GM23338 (cell line): ENCODE results near the gene PIEZO2. TPM values are rescaled to one million over a fixed set of nuclear protein-coding genes. Genes with fewer than 3 reads are reported as not detected.

Experiments used
- ATAC-seq: fragments of 200-7000 bp; cut with Tn5 transposase; 3 replicates; pipeline ENCODE4 v1.9.1; 2020
- DNase-seq: peaks from one replicate; pipeline ENCODE4 v3.0.0-alpha.2; 2015; ENCODE audit warnings: low spot score
- H2AFZ ChIP-seq: fragments of 200-600 bp; sonication (generic); 2 replicates; pipeline ENCODE4 v1.8.0; 2016; ENCODE audit warnings: antibody characterized with exemption, mild to moderate bottlenecking, moderate library complexity
- H3F3A ChIP-seq: fragments of 200-600 bp; sonication (generic); replicated peaks from 2 replicates; pipeline ENCODE4 v1.8.0; 2017; ENCODE audit warnings: antibody characterized with exemption, mixed run types, low read depth
- H3K27ac ChIP-seq: fragments of 200-600 bp; sonication (generic); 2 replicates; pipeline ENCODE4 v1.6.1; 2016; ENCODE audit warnings: low read depth
- H3K27me3 ChIP-seq: fragments of 200-600 bp; sonication (generic); 2 replicates; pipeline ENCODE4 v1.8.0; 2016; ENCODE audit warnings: mild to moderate bottlenecking, mixed run types, moderate library complexity; ENCODE audit not compliant: insufficient read depth
- H3K36me3 ChIP-seq: fragments of 200-600 bp; sonication (generic); 2 replicates; pipeline ENCODE4 v1.8.0; 2016; ENCODE audit warnings: mild to moderate bottlenecking; ENCODE audit not compliant: insufficient read depth
- H3K4me1 ChIP-seq: fragments of 200-600 bp; sonication (generic); 2 replicates; pipeline ENCODE4 v1.8.0; 2016; ENCODE audit warnings: mild to moderate bottlenecking, moderate library complexity; ENCODE audit not compliant: insufficient read depth
- H3K4me2 ChIP-seq: fragments of 200-600 bp; sonication (generic); 2 replicates; pipeline ENCODE4 v1.7.1; 2017; ENCODE audit warnings: mixed run types
- H3K4me3 ChIP-seq: fragments of 200-600 bp; sonication (generic); 2 replicates; pipeline ENCODE4 v1.6.1; 2016; ENCODE audit warnings: mixed run types
- H3K79me2 ChIP-seq: fragments of 200-600 bp; sonication (generic); replicated peaks from 2 replicates; pipeline ENCODE4 v1.8.0; 2017; ENCODE audit warnings: mild to moderate bottlenecking; ENCODE audit not compliant: insufficient read depth
- H3K9me2 ChIP-seq: fragments of 200-600 bp; sonication (generic); 2 replicates; pipeline ENCODE4 v1.8.0; 2017; ENCODE audit not compliant: insufficient read depth
- H4K20me1 ChIP-seq: fragments of 200-600 bp; sonication (generic); replicated peaks from 2 replicates; pipeline ENCODE4 v1.8.0; 2017; ENCODE audit warnings: mild to moderate bottlenecking; ENCODE audit not compliant: insufficient read depth
- H3K27ac Mint-ChIP-seq: 2 replicates; pipeline ENCODE4 v1.8.0; 2020; ENCODE audit warnings: inconsistent platforms, mild to moderate bottlenecking, moderate library complexity, mixed read lengths
- H3K27me3 Mint-ChIP-seq: 3 replicates; pipeline ENCODE4 v1.8.0; 2022; ENCODE audit warnings: low read depth, mild to moderate bottlenecking, moderate library complexity, mixed read lengths, inconsistent platforms; ENCODE audit not compliant: insufficient read depth, poor library complexity
- H3K36me3 Mint-ChIP-seq: 3 replicates; pipeline ENCODE4 v1.8.0; 2021; ENCODE audit warnings: low read depth, mild to moderate bottlenecking, inconsistent platforms, moderate library complexity, mixed read lengths
- H3K4me1 Mint-ChIP-seq: 3 replicates; pipeline ENCODE4 v1.8.0; 2020; ENCODE audit warnings: mild to moderate bottlenecking, inconsistent platforms, mixed read lengths
- H3K4me3 Mint-ChIP-seq: 3 replicates; pipeline ENCODE4 v1.8.0; 2021; ENCODE audit warnings: moderate library complexity, mild to moderate bottlenecking, inconsistent platforms, mixed read lengths
- H3K9me3 Mint-ChIP-seq: 3 replicates; pipeline ENCODE4 v1.8.0; 2020; ENCODE audit warnings: moderate library complexity, mild to moderate bottlenecking, inconsistent platforms, mixed read lengths
- CTCF ChIP-seq, 2 experiments: fragments of 200-600 bp in 1 of 2; sonication (generic) in 1 of 2; conservative IDR thresholded peaks; 2 replicates each; pipeline versions ENCODE4 v1.5.1 to v1.6.1; 2016 to 2017; ENCODE audit warnings: antibody characterized with exemption in 2 of 2, low read depth in 2 of 2, mild to moderate bottlenecking in 2 of 2, moderate library complexity in 1 of 2
- ETS1 ChIP-seq: IDR thresholded peaks from 2 replicates; pipeline ENCODE4 v1.6.1; 2016; ENCODE audit warnings: antibody characterized with exemption
- EZH2 ChIP-seq: fragments of 200-600 bp; sonication (generic); IDR thresholded peaks from one replicate; pipeline ENCODE4 v1.8.0; 2017; ENCODE audit warnings: antibody characterized with exemption, mild to moderate bottlenecking, low read depth; ENCODE audit not compliant: unreplicated experiment
- EZH2phosphoT487 ChIP-seq: fragments of 200-600 bp; sonication (generic); IDR thresholded peaks from one replicate; pipeline ENCODE4 v1.8.1; 2018; ENCODE audit warnings: antibody characterized with exemption; ENCODE audit not compliant: unreplicated experiment
- JUNB ChIP-seq: IDR thresholded peaks from one replicate; pipeline ENCODE4 v1.6.1; 2016; ENCODE audit warnings: antibody characterized with exemption; ENCODE audit not compliant: unreplicated experiment
- POLR2AphosphoS5 ChIP-seq: IDR thresholded peaks from 2 replicates; pipeline ENCODE4 v1.6.1; 2016; ENCODE audit warnings: antibody characterized with exemption, low read depth
- REST ChIP-seq: IDR thresholded peaks from one replicate; pipeline ENCODE4 v1.6.1; 2018; ENCODE audit warnings: antibody characterized with exemption; ENCODE audit not compliant: unreplicated experiment
- STAT1 ChIP-seq: IDR thresholded peaks from one replicate; pipeline ENCODE4 v1.6.1; 2016; ENCODE audit warnings: antibody characterized with exemption; ENCODE audit not compliant: unreplicated experiment
- ZNF114 ChIP-seq: fragments of 250-450 bp; sonication (Bioruptor Pico); IDR thresholded peaks from 2 replicates; pipeline ENCODE4 v1.5.0; 2020; ENCODE audit warnings: mild to moderate bottlenecking, moderate library complexity
- ZNF331 ChIP-seq: fragments of 250-450 bp; sonication (Bioruptor Pico); IDR thresholded peaks from 2 replicates; pipeline ENCODE4 v1.5.0; 2020; ENCODE audit warnings: low read depth, mild to moderate bottlenecking, moderate library complexity
- polyA plus RNA-seq: library from polyadenylated mRNA; unstranded; fragments of >200 nt; fragmentation: Nextera tagmentation; extraction: Ambion mirVana; gene quantifications from 2 replicates; pipeline ENCODE4 v1.2.1, GENCODE V29; 2016
- total RNA-seq: library from RNA; depleted of rRNA; stranded (reverse); fragments of >200 nt; shearing (Covaris generic); gene quantifications from 2 replicates; pipeline ENCODE4 v1.2.3, GENCODE V29; 2014

Gene PIEZO2
- total and polyA plus RNA-seq, 2 experiments from 2014 or later: 4.8 to 8.2 TPM

GRCh38 chr18:10820681-10821080 is 328.7 kb downstream of the PIEZO2 start (continued):
- no peak for TF ChIP-seq ETS1
- no peak for TF ChIP-seq ZNF114 (CRISPR knock-in tag)
- no peak for TF ChIP-seq EZH2phosphoT487
- no peak for TF ChIP-seq JUNB
- no peak for TF ChIP-seq ZNF331 (CRISPR knock-in tag)
- TF ChIP-seq CTCF (conservative IDR thresholded peaks at IDR 0.05; ENCODE audit: low read depth in 2 of 2): no peak
- TF ChIP-seq REST: no peak

GRCh38 chr18:10814336-10814735 is 335.0 kb downstream of the PIEZO2 start:
- no peaks in the 10 kb centered on the region for H3F3A ChIP-seq
- no peaks in the 10 kb centered on the region for H3K9me2 ChIP-seq
- no peak for TF ChIP-seq EZH2
- TF ChIP-seq ETS1: no peak
- no peak for TF ChIP-seq ZNF331 (CRISPR knock-in tag)
- TF ChIP-seq POLR2AphosphoS5: no peak
- no peak for TF ChIP-seq STAT1
- no peak for TF ChIP-seq JUNB
- TF ChIP-seq EZH2phosphoT487: no peak
- TF ChIP-seq CTCF (conservative IDR thresholded peaks at IDR 0.05; ENCODE audit: low read depth in 2 of 2): no peak

More at GRCh38 chr18:10814336-10814735, 335.0 kb downstream of the PIEZO2 start:
- Mint-ChIP-seq H3K27ac (no peak overlapping the region), H3K27me3 (no peaks in the 10 kb centered on the region), H3K9me3 (no peaks in the 10 kb centered on the region), H3K36me3 (peaks cover 3% of the 10 kb centered on the region; the same call in 1 of the 3 replicates), H3K4me3 (no peak overlapping the region), H3K4me1 (no peaks in the 10 kb centered on the region)
- Histone ChIP-seq H3K79me2 (no peaks in the 10 kb centered on the region), H3K27ac (no peak overlapping the region), H3K4me2 (no peak overlapping the region), H3K36me3 (no peaks in the 10 kb centered on the region), H3K27me3 (no peaks in the 10 kb centered on the region), H3K4me3 (no peak overlapping the region), H3K4me1 (no peaks in the 10 kb centered on the region), H2AFZ (no peak overlapping the region), H4K20me1 (no peaks in the 10 kb centered on the region)
- DNase-seq (no peak), ATAC-seq (no peak)
